GM12878 (cell line): Measurements from ENCODE around the gene MYO18B. TPM values are rescaled to one million over a fixed set of nuclear protein-coding genes. Genes with fewer than 3 reads are reported as not detected.

Experiments used
- ATAC-seq: fragments of 200-7000 bp; cut with Tn5 transposase; 3 replicates; pipeline ENCODE4 v1.9.1; 2020; ENCODE audit warnings: mild to moderate bottlenecking, moderate library complexity
- BruUV-seq: library from RNA; stranded (reverse); fragments of 400-500 nt; replicated peaks from 2 replicates; lab custom pipeline; 2021; lab: Mats Ljungman, UMichigan
- CTCF ChIA-PET: fragments of 300-600 bp; sonication (Branson Sonifier 250); formaldehyde crosslinking; extraction: SDS; loops from one replicate; lab custom pipeline; 2021; ENCODE audit warnings: inconsistent platforms; lab: Yijun Ruan, JAX
- POLR2A ChIA-PET: fragments of 350-600 bp; formaldehyde crosslinking; extraction: SDS; loops from one replicate; lab custom pipeline; 2021; ENCODE audit warnings: inconsistent platforms; lab: Charles Lee
- RAD21 ChIA-PET: fragments of 300-600 bp; sonication (Branson Sonifier 250); formaldehyde crosslinking; loops from one replicate; lab custom pipeline; 2023; ENCODE audit warnings: antibody characterized with exemption; ENCODE audit not compliant: unreplicated experiment; lab: Charles Lee
- SMC1A ChIA-PET: fragments of 300-600 bp; sonication (Branson Sonifier 250); formaldehyde crosslinking; loops from one replicate; lab custom pipeline; 2023; ENCODE audit not compliant: unreplicated experiment, uncharacterized antibody; lab: Charles Lee
- DNase-seq: peaks from one replicate; pipeline ENCODE4 v3.0.0-alpha.2; 2011; ENCODE audit warnings: low read depth, low spot score
- FAIRE-seq: peaks from 3 replicates; lab custom pipeline; 2011; peaks lifted over from hg19 to GRCh38; lab: Jason Lieb, UNC
- H2AFZ ChIP-seq: 2 replicates; pipeline ENCODE4 v1.6.0; 2011; ENCODE audit warnings: low read depth, low read length, control low read depth; ENCODE audit not compliant: control insufficient read depth
- H3K27ac ChIP-seq: 2 replicates; pipeline ENCODE4 v1.5.1; 2011; ENCODE audit warnings: control low read depth; ENCODE audit not compliant: control insufficient read depth, insufficient read depth
- H3K27me3 ChIP-seq, 2 experiments: replicated peaks in 1 of 2; 2 replicates each; pipeline versions ENCODE4 v1.6.0 to v1.6.1; 2011; ENCODE audit warnings: low read length in 1 of 2; ENCODE audit not compliant: control insufficient read depth in 2 of 2, insufficient read depth in 2 of 2
- H3K36me3 ChIP-seq, 2 experiments: 2 replicates each; pipeline ENCODE4 v1.5.1; 2011; ENCODE audit warnings: low read length in 1 of 2; ENCODE audit not compliant: control insufficient read depth in 2 of 2, insufficient read depth in 2 of 2
- H3K4me1 ChIP-seq: 2 replicates; pipeline ENCODE4 v1.6.1; 2011; ENCODE audit warnings: mild to moderate bottlenecking, low read length, moderate library complexity, mixed read lengths; ENCODE audit not compliant: control insufficient read depth, insufficient read depth
- H3K4me2 ChIP-seq: 2 replicates; pipeline ENCODE4 v1.6.0; 2011; ENCODE audit warnings: control low read depth; ENCODE audit not compliant: control insufficient read depth, insufficient read depth
- H3K4me3 ChIP-seq: fragments of 200-600 bp; sonication (generic); 2 replicates; pipeline ENCODE4 v1.5.1; 2016
- H3K79me2 ChIP-seq: 2 replicates; pipeline ENCODE4 v1.6.0; 2011; ENCODE audit warnings: low read length; ENCODE audit not compliant: control insufficient read depth, insufficient read depth
- H3K9ac ChIP-seq: 2 replicates; pipeline ENCODE4 v1.8.0; 2011; ENCODE audit warnings: low read length, control low read depth, mixed read lengths; ENCODE audit not compliant: control insufficient read depth, insufficient read depth
- H3K9me3 ChIP-seq: replicated peaks from 3 replicates; pipeline ENCODE4 v1.5.1; 2011; ENCODE audit warnings: mild to moderate bottlenecking, low read length; ENCODE audit not compliant: control insufficient read depth, insufficient read depth
- H4K20me1 ChIP-seq: 2 replicates; pipeline ENCODE4 v1.6.0; 2011; ENCODE audit not compliant: control insufficient read depth, insufficient read depth
- EZH2 ChIP-seq: IDR thresholded peaks from 2 replicates; pipeline ENCODE4 v1.6.1; 2012; ENCODE audit warnings: low read depth, mild to moderate bottlenecking, control low read depth, inconsistent platforms, low read length, borderline replicate concordance; ENCODE audit not compliant: control insufficient read depth
- FOS ChIP-seq: IDR thresholded peaks from 3 replicates; pipeline ENCODE4 v1.6.1; 2011; ENCODE audit warnings: borderline replicate concordance; ENCODE audit not compliant: insufficient read length; ENCODE audit errors: extremely low read depth
- IKZF2 ChIP-seq, 2 experiments: fragments of 450-650 bp; IDR thresholded peaks; 2 replicates each; pipeline ENCODE4 v1.6.1; 2017; ENCODE audit warnings: mild to moderate bottlenecking in 2 of 2, moderate library complexity in 2 of 2
- JUNB ChIP-seq: IDR thresholded peaks from 2 replicates; pipeline ENCODE4 v1.6.1; 2016; ENCODE audit warnings: antibody characterized with exemption, mild to moderate bottlenecking
- SREBF2 ChIP-seq: IDR thresholded peaks from 2 replicates; pipeline ENCODE4 v1.6.1; 2012; ENCODE audit warnings: mild to moderate bottlenecking, low read length
- WGBS: methylation state at CpG from one replicate; pipeline ENCODE4 v1.1.6; 2016; ENCODE audit warnings: low lambda C conversion rate; ENCODE audit not compliant: insufficient replicate concordance, insufficient coverage; ENCODE audit errors: missing lambda C conversion rate; 5-methylcytosine and 5-hydroxymethylcytosine counted together
- in situ Hi-C: fragments of 300-500 bp; cut with MboI; formaldehyde crosslinking; loops from 9 replicates; pipeline ENCODE4 v1.14.3; 2018; ENCODE audit warnings: mixed read lengths
- intact Hi-C: fragments of 100-400 bp; cut with micrococcal nuclease; formaldehyde crosslinking; loops from one replicate; pipeline ENCODE4 v1.14.2; 2022; ENCODE audit not compliant: unreplicated experiment
- polyA plus RNA-seq, 11 experiments: library from polyadenylated mRNA; depleted of rRNA in 4 of 11; unstranded in 6 of 11; stranded (reverse) in 5 of 11; fragments of >200 nt; fragmentation: Nextera tagmentation in 4 of 11; fragmentation: Illumina TruSeq in 1 of 11; extraction: Ambion mirVana in 4 of 11; extraction: Trizol in 1 of 11; gene quantifications; 1 replicate in 1 of 11; 2 replicates in 10 of 11; pipeline versions ENCODE4 v1.2.1 to v1.2.3, GENCODE V29; 2011 to 2016; ENCODE audit warnings: inconsistent platforms in 2 of 11, missing spikeins in 2 of 11, low read depth in 1 of 11
- total RNA-seq, 4 experiments: library from RNA; depleted of rRNA in 3 of 4; stranded (reverse); fragments of >200 nt in 3 of 4; fragmentation: Illumina TruSeq in 1 of 4; extraction: Trizol in 1 of 4; gene quantifications; 2 replicates each; pipeline versions ENCODE4 v1.2.1 to v1.2.3, GENCODE V29; 2013 to 2021
- TF ChIP-seq, protein P1 (sequence below): fragments of 450-650 bp; IDR thresholded peaks from 2 replicates; pipeline ENCODE4 v1.6.1; 2017; ENCODE audit warnings: mild to moderate bottlenecking, low read depth, inconsistent platforms; ENCODE audit not compliant: poor library complexity, severe bottlenecking

Gene MYO18B
- total and polyA plus RNA-seq, 10 of the 15 experiments (the other 5 are each of a cell fraction or from before 2014, with no cell fraction given) = 0.05 to 2.1 (median 0.51) TPM; not detected in 1

- ATAC-seq = peak; percentile 51
These were observed 37.3 kb upstream of the MYO18B start for GRCh38 chr22:25704701-25705100.

More at GRCh38 chr22:25704701-25705100, 37.3 kb upstream of the MYO18B start:
- Histone ChIP-seq H3K79me2 (no peaks in the 10 kb centered on the region), H3K4me2 (no peak overlapping the region), H3K9me3 (no peaks in the 10 kb centered on the region), H3K9ac (no peak overlapping the region), H3K27ac (no peak overlapping the region; the same call in 1 of the 2 replicates), H3K4me3 (no peak overlapping the region), H3K27me3 (no peaks in the 10 kb centered on the region), H3K4me1 (peaks cover 18% of the 10 kb centered on the region), H4K20me1 (no peaks in the 10 kb centered on the region), H3K36me3 (peaks cover 7% of the 10 kb centered on the region in 2 experiments), H2AFZ (no peak overlapping the region)
- TF ChIP-seq, protein P1, sequence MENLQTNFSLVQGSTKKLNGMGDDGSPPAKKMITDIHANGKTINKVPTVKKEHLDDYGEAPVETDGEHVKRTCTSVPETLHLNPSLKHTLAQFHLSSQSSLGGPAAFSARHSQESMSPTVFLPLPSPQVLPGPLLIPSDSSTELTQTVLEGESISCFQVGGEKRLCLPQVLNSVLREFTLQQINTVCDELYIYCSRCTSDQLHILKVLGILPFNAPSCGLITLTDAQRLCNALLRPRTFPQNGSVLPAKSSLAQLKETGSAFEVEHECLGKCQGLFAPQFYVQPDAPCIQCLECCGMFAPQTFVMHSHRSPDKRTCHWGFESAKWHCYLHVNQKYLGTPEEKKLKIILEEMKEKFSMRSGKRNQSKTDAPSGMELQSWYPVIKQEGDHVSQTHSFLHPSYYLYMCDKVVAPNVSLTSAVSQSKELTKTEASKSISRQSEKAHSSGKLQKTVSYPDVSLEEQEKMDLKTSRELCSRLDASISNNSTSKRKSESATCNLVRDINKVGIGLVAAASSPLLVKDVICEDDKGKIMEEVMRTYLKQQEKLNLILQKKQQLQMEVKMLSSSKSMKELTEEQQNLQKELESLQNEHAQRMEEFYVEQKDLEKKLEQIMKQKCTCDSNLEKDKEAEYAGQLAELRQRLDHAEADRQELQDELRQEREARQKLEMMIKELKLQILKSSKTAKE = peak; percentile 19
- peak; percentile 14; the same call in 1 of the 2 replicates for TF ChIP-seq JUNB
- no peak for TF ChIP-seq EZH2
- TF ChIP-seq FOS = no peak
- TF ChIP-seq IKZF2 (IDR thresholded peaks at IDR 0.05) = no peak; a peak in 1 of 4 replicates
- no peak for TF ChIP-seq SREBF2
- WGBS = 16% methylated on average over 2 of the region's 2 CpGs
- POLR2A ChIA-PET = no interaction called here
- no TSS peak for BruUV-seq
- SMC1A ChIA-PET = interaction anchor here (0.6 to 3.5 kb wide), 9 partner anchors 9 to 244 kb away, joined by 3 to 25 read pairs (median 5); no protein-coding TSS in a partner anchor
- in situ Hi-C loops = loop anchor here (5.0 kb wide), 1 partner anchor 242 kb away; no protein-coding TSS in a partner anchor
- no peak for FAIRE-seq
- peak; percentile 12 for DNase-seq
- CTCF ChIA-PET = interaction anchor here (0.7 to 3.6 kb wide), 7 partner anchors 12 to 242 kb away, joined by 3 to 15 read pairs (median 4); no protein-coding TSS in a partner anchor
- intact Hi-C loops = no loop called here
- RAD21 ChIA-PET = interaction anchor here (1.1 to 2.8 kb wide), 4 partner anchors 135 to 242 kb away, joined by 4 to 23 read pairs (median 7); no protein-coding TSS in a partner anchor
